ENCODE measurements around the gene PPM1B.

DNA sequence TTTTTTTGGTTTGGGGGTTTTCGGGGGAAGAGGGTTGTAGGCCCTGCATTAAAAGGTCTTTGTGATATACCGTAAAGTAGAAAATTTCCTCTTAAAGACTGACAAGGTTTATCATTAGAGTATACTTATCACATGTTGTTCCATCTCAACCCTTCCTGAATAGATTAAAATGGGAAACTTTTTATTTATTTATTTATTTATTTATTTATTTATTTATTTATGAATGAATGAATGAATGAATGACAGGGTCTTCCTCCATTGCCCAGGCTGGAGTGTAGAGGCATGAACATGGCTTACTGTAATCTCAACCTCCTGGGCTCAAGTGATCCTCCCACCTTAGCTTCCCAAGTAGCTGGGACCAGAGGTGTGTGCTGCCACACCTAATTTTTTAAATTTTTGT is 58.1 kb downstream of the PPM1B start:
- TF ChIP-seq CTCF (conservative IDR thresholded peaks at IDR 0.05; ENCODE audit: low read depth, low read length) (no peak), EZH2 (IDR thresholded peaks at IDR 0.05; ENCODE audit: borderline replicate concordance, low read depth, low read length, poor library complexity, severe bottlenecking) (no peak)

Measured in A673 (cell line).